GM19023 (cell line): ENCODE measurements around the gene EDNRA.

ENCODE experiments used
- ATAC-seq: cut with Tn5 transposase; IDR thresholded peaks from one replicate; pipeline ENCODE4 v1.9.1; 2021; ENCODE audit warnings: mild to moderate bottlenecking, moderate library complexity; ENCODE audit not compliant: unreplicated experiment

Gene EDNRA

GRCh38 chr4:147586032-147586431 lies 105.1 kb downstream of the EDNRA start:
- no peak for ATAC-seq

- ATAC-seq: no peak
These were observed 105.7 kb downstream of the EDNRA start for GRCh38 chr4:147586637-147587036.

GRCh38 chr4:147587041-147587440 lies 106.1 kb downstream of the EDNRA start:
- no peak for ATAC-seq

GRCh38 chr4:147589586-147589985 lies 108.7 kb downstream of the EDNRA start:
- ATAC-seq: no peak

- ATAC-seq: no peak
These were observed 109.5 kb downstream of the EDNRA start for GRCh38 chr4:147590249-147590920.

- ATAC-seq: no peak
These were observed 110.2 kb downstream of the EDNRA start for GRCh38 chr4:147591106-147591505.

GRCh38 chr4:147594107-147594506 lies 113.2 kb downstream of the EDNRA start:
- ATAC-seq: no peak
